Thoracic aorta endothelial cell (primary cell): ENCODE results near the gene ASXL3. TPM values are rescaled to one million over a fixed set of nuclear protein-coding genes. Genes with fewer than 3 reads are reported as not detected.

ENCODE experiments used
- total RNA-seq: library from RNA; depleted of rRNA; stranded (reverse); fragments of >200 nt; gene quantifications from 2 replicates; pipeline ENCODE4 v1.2.3, GENCODE V29; 2012

The ASXL3 gene
- total RNA-seq = 0.14 and 0.66 TPM in 2 replicates

DNA sequence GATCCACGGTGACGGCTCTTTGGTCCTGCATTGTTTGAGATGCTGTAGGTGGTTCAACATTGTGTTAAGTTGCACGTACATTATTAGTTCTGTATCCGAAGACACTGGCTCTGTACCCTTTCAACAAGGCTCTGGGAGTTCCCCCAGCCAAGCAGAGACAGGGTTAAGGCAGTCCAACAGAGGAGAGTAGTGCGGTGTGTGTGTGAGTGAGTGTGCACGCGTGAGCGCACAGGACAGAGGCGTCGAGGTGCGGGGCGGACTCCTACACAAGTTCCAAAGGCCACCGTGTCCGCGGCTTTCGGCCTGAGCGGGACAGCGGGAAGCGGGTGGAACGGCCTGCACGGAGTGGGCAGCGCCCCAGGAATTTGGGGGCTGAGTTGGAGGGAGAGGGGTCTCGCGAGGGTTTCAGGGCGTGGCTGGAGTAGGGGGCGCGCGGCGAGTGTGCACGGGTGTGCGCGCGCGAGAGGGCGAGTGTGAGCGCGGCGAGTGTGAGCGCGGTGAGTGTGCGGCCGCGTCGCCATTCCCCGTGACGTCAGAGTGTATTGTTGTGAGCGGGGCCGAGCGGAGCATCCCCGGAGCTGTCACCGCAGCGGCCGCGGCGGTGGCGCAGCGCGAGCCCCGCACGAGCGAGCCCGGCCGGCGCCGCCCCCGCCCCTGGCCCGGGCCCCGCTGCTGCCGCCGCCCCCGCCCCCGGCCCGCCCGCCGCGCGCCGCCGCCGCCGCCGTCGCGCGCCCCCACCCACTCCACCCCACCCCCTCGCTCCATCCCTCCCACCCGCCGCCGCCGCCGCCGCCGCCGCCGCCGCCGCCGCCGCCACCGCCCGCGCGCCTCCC, at the start of gene ASXL3:
Gene ASXL3 (plus strand): TSS at position 535 of the 833 bp plus-strand sequence. CDS start 413 bp downstream, outside the sequence.

Other genes starting within 250 kb of the ASXL3 start
- not detected in 2 replicates for gene CCDC178, start 137.5 kb upstream of the ASXL3 start, total RNA-seq